HEK293 (cell line): ENCODE data around the gene COL9A3.

ENCODE experiments used
- CTCF ChIA-PET: fragments of 350-600 bp; formaldehyde crosslinking; extraction: SDS; loops from one replicate; lab custom pipeline; 2021; ENCODE audit warnings: antibody characterized with exemption; lab: Yijun Ruan, JAX
- POLR2A ChIA-PET: fragments of 300-600 bp; formaldehyde crosslinking; extraction: SDS; loops from one replicate; lab custom pipeline; 2020; ENCODE audit warnings: antibody characterized with exemption, inconsistent platforms; lab: Yijun Ruan, JAX
- H3K27ac ChIP-seq: fragments of 200-500 bp; sonication (Bioruptor generic); 2 replicates; pipeline ENCODE4 v1.5.1; 2014; ENCODE audit warnings: low read depth, low read length, control low read depth, inconsistent platforms; ENCODE audit errors: extremely low read depth
- H3K36me3 ChIP-seq, 2 experiments: fragments of 200-500 bp in 1 of 2; sonication (Bioruptor generic) in 1 of 2; 1 replicate in 1 of 2; 2 replicates in 1 of 2; pipeline ENCODE4 v1.5.1; 2014 to 2017; ENCODE audit warnings: inconsistent platforms in 2 of 2, low read length in 2 of 2; ENCODE audit not compliant: control insufficient read depth in 2 of 2, insufficient read depth in 1 of 2
- H3K4me1 ChIP-seq: fragments of 200-500 bp; sonication (Bioruptor generic); 2 replicates; pipeline ENCODE4 v1.5.1; 2014; ENCODE audit warnings: mild to moderate bottlenecking, low read length, inconsistent platforms; ENCODE audit not compliant: control insufficient read depth, insufficient read depth
- H3K4me3 ChIP-seq: 2 replicates; pipeline ENCODE4 v1.5.1; 2011; ENCODE audit warnings: low read depth, mild to moderate bottlenecking, control low read depth, low read length, moderate library complexity
- H3K9me3 ChIP-seq: fragments of 200-500 bp; sonication (Bioruptor generic); 2 replicates; pipeline ENCODE4 v1.5.1; 2014; ENCODE audit warnings: low read depth, low read length, inconsistent platforms; ENCODE audit not compliant: control insufficient read depth, insufficient read depth
- BCL11B ChIP-seq: fragments of 450-650 bp; formaldehyde crosslinking; IDR thresholded peaks from 2 replicates; pipeline ENCODE4 v1.5.1; 2016; ENCODE audit warnings: low read depth, missing biosample characterization, missing genetic modification characterization
- GLIS2 ChIP-seq: fragments of 450-650 bp; formaldehyde crosslinking; IDR thresholded peaks from 2 replicates; pipeline ENCODE4 v1.5.1; 2016; ENCODE audit warnings: missing biosample characterization, missing genetic modification characterization
- OSR2 ChIP-seq: fragments of 450-650 bp; formaldehyde crosslinking; IDR thresholded peaks from 2 replicates; pipeline ENCODE4 v1.5.1; 2016; ENCODE audit warnings: missing biosample characterization, missing genetic modification characterization
- SCRT2 ChIP-seq: fragments of 450-650 bp; formaldehyde crosslinking; IDR thresholded peaks from 2 replicates; pipeline ENCODE4 v1.5.1; 2016; ENCODE audit warnings: missing biosample characterization, missing genetic modification characterization
- ZBTB17 ChIP-seq: fragments of 450-650 bp; formaldehyde crosslinking; IDR thresholded peaks from 2 replicates; pipeline ENCODE4 v1.5.1; 2016; ENCODE audit warnings: missing biosample characterization, missing genetic modification characterization
- ZEB2 ChIP-seq: fragments of 450-650 bp; formaldehyde crosslinking; IDR thresholded peaks from 2 replicates; pipeline ENCODE4 v1.5.1; 2016; ENCODE audit warnings: missing biosample characterization, missing genetic modification characterization
- ZIC2 ChIP-seq: fragments of 450-650 bp; formaldehyde crosslinking; IDR thresholded peaks from 2 replicates; pipeline ENCODE4 v1.5.1; 2016; ENCODE audit warnings: missing biosample characterization, missing genetic modification characterization
- ZNF112 ChIP-seq: fragments of 450-650 bp; formaldehyde crosslinking; IDR thresholded peaks from 2 replicates; pipeline ENCODE4 v1.5.0; 2017; ENCODE audit warnings: missing biosample characterization, missing genetic modification characterization
- ZNF140 ChIP-seq: fragments of 450-650 bp; formaldehyde crosslinking; IDR thresholded peaks from 2 replicates; pipeline ENCODE4 v1.5.1; 2016; ENCODE audit warnings: missing biosample characterization, missing genetic modification characterization
- ZNF174 ChIP-seq: fragments of 450-650 bp; formaldehyde crosslinking; IDR thresholded peaks from 2 replicates; pipeline ENCODE4 v1.5.0; 2017; ENCODE audit warnings: missing biosample characterization, mild to moderate bottlenecking, missing genetic modification characterization
- ZNF19 ChIP-seq: fragments of 450-650 bp; formaldehyde crosslinking; IDR thresholded peaks from 2 replicates; pipeline ENCODE4; 2016; ENCODE audit warnings: missing biosample characterization, missing genetic modification characterization, low read depth
- ZNF416 ChIP-seq: fragments of 450-650 bp; formaldehyde crosslinking; IDR thresholded peaks from 2 replicates; pipeline ENCODE4 v1.5.1; 2016; ENCODE audit warnings: missing biosample characterization, missing genetic modification characterization
- ZNF423 ChIP-seq: fragments of 450-650 bp; formaldehyde crosslinking; IDR thresholded peaks from 2 replicates; pipeline ENCODE4 v1.5.1; 2016; ENCODE audit warnings: missing biosample characterization, missing genetic modification characterization
- ZNF433 ChIP-seq: fragments of 450-650 bp; formaldehyde crosslinking; IDR thresholded peaks from 2 replicates; pipeline ENCODE4 v1.5.1; 2016; ENCODE audit warnings: missing biosample characterization, missing genetic modification characterization, low read depth
- ZNF510 ChIP-seq: fragments of 450-650 bp; formaldehyde crosslinking; IDR thresholded peaks from 2 replicates; pipeline ENCODE4 v1.5.1; 2018; ENCODE audit warnings: mild to moderate bottlenecking, missing genetic modification characterization, missing biosample characterization; ENCODE audit not compliant: insufficient replicate concordance
- ZNF529 ChIP-seq: fragments of 450-650 bp; formaldehyde crosslinking; IDR thresholded peaks from 2 replicates; pipeline ENCODE4 v1.5.1; 2017; ENCODE audit warnings: missing genetic modification characterization, missing biosample characterization; ENCODE audit not compliant: insufficient replicate concordance
- ZNF623 ChIP-seq: fragments of 450-650 bp; formaldehyde crosslinking; IDR thresholded peaks from 2 replicates; pipeline ENCODE4 v1.5.1; 2016; ENCODE audit warnings: missing biosample characterization, missing genetic modification characterization
- ZNF629 ChIP-seq: fragments of 450-650 bp; formaldehyde crosslinking; IDR thresholded peaks from 2 replicates; pipeline ENCODE4 v1.5.1; 2017; ENCODE audit warnings: missing biosample characterization, missing genetic modification characterization
- ZNF664 ChIP-seq: fragments of 450-650 bp; formaldehyde crosslinking; IDR thresholded peaks from 2 replicates; pipeline ENCODE4 v1.5.1; 2016; ENCODE audit warnings: missing biosample characterization, missing genetic modification characterization
- ZNF785 ChIP-seq: fragments of 450-650 bp; formaldehyde crosslinking; IDR thresholded peaks from 2 replicates; pipeline ENCODE4 v1.5.1; 2016; ENCODE audit warnings: missing biosample characterization, missing genetic modification characterization
- ZNF837 ChIP-seq: fragments of 450-650 bp; formaldehyde crosslinking; IDR thresholded peaks from 2 replicates; pipeline ENCODE4 v1.5.1; 2016; ENCODE audit warnings: missing biosample characterization, missing genetic modification characterization
- ZSCAN30 ChIP-seq: fragments of 450-650 bp; IDR thresholded peaks from 2 replicates; pipeline ENCODE4 v1.5.1; 2018; ENCODE audit warnings: missing biosample characterization, mild to moderate bottlenecking, missing genetic modification characterization, moderate library complexity
- ZXDB ChIP-seq: fragments of 450-650 bp; formaldehyde crosslinking; IDR thresholded peaks from 2 replicates; pipeline ENCODE4 v1.5.1; 2016; ENCODE audit warnings: missing biosample characterization, missing genetic modification characterization
- TF ChIP-seq, protein P1 (sequence below): fragments of 450-650 bp; formaldehyde crosslinking; IDR thresholded peaks from 2 replicates; pipeline ENCODE4 v1.5.1; 2016; ENCODE audit warnings: missing biosample characterization, missing genetic modification characterization
- TF ChIP-seq, protein P2 (sequence below): fragments of 450-650 bp; formaldehyde crosslinking; IDR thresholded peaks from 2 replicates; pipeline ENCODE4 v1.5.1; 2016; ENCODE audit warnings: missing biosample characterization, missing genetic modification characterization, borderline replicate concordance
- TF ChIP-seq, protein P3 (sequence below): fragments of 450-650 bp; formaldehyde crosslinking; IDR thresholded peaks from 2 replicates; pipeline ENCODE4 v1.5.1; 2017; ENCODE audit warnings: missing biosample characterization, missing genetic modification characterization

The COL9A3 gene

DNA sequence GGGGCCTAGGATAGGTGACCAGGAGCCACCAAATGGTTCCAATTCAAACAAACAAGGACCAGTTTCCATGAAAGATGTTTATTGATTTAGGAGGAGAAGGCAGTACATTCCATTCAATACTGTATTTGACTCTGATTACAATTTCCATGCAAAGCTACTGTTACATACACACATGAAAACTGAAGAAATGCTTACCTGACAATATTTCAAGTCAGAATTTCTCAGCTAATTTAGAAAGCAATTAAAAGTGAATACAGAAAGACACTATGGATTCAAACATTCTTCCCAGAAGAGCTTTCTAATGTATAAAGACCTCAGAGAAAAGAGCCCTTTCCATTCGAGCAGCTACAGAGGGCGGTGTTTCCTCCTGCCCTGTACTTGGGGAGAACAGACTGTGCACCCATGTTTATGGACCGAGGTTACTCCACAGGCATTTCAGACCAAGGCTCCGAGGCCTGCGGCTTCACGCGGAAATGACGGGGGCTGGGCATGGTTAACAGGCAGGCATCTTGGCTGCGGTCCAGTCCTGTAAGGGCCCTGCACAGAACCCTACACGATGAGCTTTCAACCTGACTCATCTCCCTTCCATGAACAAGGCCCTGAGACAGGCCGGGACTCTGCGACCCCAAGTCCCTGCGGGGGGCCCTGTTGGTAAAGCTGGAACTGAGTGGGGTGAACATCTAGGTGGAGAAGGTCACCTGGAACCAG is 70.5 kb downstream of the COL9A3 start (continued):
- 0 out of 2 replicates have a peak, but pooled peaks have one; percentile 13 for TF ChIP-seq ZSCAN30 (tag by site-specific recombination)
- TF ChIP-seq ZNF433 (tag by site-specific recombination) = no peak
- TF ChIP-seq, protein P1, sequence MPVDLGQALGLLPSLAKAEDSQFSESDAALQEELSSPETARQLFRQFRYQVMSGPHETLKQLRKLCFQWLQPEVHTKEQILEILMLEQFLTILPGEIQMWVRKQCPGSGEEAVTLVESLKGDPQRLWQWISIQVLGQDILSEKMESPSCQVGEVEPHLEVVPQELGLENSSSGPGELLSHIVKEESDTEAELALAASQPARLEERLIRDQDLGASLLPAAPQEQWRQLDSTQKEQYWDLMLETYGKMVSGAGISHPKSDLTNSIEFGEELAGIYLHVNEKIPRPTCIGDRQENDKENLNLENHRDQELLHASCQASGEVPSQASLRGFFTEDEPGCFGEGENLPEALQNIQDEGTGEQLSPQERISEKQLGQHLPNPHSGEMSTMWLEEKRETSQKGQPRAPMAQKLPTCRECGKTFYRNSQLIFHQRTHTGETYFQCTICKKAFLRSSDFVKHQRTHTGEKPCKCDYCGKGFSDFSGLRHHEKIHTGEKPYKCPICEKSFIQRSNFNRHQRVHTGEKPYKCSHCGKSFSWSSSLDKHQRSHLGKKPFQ = no peak
- TF ChIP-seq SCRT2 (tag by site-specific recombination) = peak; percentile 92
- no peak for TF ChIP-seq ZNF510 (tag by site-specific recombination)
- TF ChIP-seq ZBTB17 = no peak

DNA sequence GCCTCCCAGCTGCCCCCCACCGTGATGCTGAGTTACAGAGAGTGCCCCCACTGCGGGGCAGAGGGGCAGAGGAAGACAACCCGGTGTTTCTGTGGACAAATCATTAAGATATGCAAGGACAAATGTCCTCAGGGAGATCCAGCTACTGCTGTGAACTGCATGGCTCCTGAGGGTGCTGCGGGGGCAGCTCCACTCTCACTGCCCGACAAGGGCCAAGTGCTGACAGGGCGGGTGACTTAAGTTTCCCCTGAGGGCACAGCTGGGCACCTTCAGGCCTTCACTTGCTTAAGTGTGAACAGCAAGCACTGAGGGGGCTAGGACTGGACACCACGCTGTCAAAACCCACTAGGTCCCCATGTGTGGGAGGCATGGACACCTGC is 71.0 kb downstream of the COL9A3 start:
- Histone ChIP-seq H3K4me3 (no peak overlapping the region), H3K36me3 (peaks cover 6 to 76% of the 10 kb centered on the region in 2 experiments; a peak in 1 of 3 replicates), H3K4me1 (peaks cover 3% of the 10 kb centered on the region; the same call in 1 of the 2 replicates), H3K9me3 (no peaks in the 10 kb centered on the region), H3K27ac (peak overlapping the region; percentile 11; the same call in 1 of the 2 replicates)
- POLR2A ChIA-PET = interaction anchor here (0.6 to 1.6 kb wide), 5 partner anchors 10 to 52 kb away, joined by 3 to 5 read pairs (median 4); partner anchors contain the start of genes GID8 and TCFL5
- CTCF ChIA-PET = interaction anchor here (0.8 to 1.4 kb wide), 6 partner anchors 13 to 89 kb away, joined by 3 to 10 read pairs (median 4); no protein-coding TSS in a partner anchor
- TF ChIP-seq ZIC2 (tag by site-specific recombination) = peak; percentile 100
- no peak for TF ChIP-seq ZNF140
- TF ChIP-seq, protein P2, sequence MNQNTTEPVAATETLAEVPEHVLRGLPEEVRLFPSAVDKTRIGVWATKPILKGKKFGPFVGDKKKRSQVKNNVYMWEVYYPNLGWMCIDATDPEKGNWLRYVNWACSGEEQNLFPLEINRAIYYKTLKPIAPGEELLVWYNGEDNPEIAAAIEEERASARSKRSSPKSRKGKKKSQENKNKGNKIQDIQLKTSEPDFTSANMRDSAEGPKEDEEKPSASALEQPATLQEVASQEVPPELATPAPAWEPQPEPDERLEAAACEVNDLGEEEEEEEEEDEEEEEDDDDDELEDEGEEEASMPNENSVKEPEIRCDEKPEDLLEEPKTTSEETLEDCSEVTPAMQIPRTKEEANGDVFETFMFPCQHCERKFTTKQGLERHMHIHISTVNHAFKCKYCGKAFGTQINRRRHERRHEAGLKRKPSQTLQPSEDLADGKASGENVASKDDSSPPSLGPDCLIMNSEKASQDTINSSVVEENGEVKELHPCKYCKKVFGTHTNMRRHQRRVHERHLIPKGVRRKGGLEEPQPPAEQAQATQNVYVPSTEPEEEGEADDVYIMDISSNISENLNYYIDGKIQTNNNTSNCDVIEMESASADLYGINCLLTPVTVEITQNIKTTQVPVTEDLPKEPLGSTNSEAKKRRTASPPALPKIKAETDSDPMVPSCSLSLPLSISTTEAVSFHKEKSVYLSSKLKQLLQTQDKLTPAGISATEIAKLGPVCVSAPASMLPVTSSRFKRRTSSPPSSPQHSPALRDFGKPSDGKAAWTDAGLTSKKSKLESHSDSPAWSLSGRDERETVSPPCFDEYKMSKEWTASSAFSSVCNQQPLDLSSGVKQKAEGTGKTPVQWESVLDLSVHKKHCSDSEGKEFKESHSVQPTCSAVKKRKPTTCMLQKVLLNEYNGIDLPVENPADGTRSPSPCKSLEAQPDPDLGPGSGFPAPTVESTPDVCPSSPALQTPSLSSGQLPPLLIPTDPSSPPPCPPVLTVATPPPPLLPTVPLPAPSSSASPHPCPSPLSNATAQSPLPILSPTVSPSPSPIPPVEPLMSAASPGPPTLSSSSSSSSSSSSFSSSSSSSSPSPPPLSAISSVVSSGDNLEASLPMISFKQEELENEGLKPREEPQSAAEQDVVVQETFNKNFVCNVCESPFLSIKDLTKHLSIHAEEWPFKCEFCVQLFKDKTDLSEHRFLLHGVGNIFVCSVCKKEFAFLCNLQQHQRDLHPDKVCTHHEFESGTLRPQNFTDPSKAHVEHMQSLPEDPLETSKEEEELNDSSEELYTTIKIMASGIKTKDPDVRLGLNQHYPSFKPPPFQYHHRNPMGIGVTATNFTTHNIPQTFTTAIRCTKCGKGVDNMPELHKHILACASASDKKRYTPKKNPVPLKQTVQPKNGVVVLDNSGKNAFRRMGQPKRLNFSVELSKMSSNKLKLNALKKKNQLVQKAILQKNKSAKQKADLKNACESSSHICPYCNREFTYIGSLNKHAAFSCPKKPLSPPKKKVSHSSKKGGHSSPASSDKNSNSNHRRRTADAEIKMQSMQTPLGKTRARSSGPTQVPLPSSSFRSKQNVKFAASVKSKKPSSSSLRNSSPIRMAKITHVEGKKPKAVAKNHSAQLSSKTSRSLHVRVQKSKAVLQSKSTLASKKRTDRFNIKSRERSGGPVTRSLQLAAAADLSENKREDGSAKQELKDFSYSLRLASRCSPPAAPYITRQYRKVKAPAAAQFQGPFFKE = no peak
- no peak for TF ChIP-seq ZNF529
- no peak for TF ChIP-seq ZNF623
- TF ChIP-seq GLIS2 (tag by site-specific recombination) = no peak
- TF ChIP-seq OSR2 = peak; percentile 79
- TF ChIP-seq ZNF629 = peak; percentile 6; the same call in 1 of the 2 replicates
- TF ChIP-seq ZEB2 = 0 out of 2 replicates have a peak, but pooled peaks have one; percentile 4
- 0 out of 2 replicates have a peak, but pooled peaks have one; percentile 33 for TF ChIP-seq ZNF423 (tag by site-specific recombination)
- TF ChIP-seq ZNF112 (tag by site-specific recombination) = no peak
- TF ChIP-seq, protein P3, sequence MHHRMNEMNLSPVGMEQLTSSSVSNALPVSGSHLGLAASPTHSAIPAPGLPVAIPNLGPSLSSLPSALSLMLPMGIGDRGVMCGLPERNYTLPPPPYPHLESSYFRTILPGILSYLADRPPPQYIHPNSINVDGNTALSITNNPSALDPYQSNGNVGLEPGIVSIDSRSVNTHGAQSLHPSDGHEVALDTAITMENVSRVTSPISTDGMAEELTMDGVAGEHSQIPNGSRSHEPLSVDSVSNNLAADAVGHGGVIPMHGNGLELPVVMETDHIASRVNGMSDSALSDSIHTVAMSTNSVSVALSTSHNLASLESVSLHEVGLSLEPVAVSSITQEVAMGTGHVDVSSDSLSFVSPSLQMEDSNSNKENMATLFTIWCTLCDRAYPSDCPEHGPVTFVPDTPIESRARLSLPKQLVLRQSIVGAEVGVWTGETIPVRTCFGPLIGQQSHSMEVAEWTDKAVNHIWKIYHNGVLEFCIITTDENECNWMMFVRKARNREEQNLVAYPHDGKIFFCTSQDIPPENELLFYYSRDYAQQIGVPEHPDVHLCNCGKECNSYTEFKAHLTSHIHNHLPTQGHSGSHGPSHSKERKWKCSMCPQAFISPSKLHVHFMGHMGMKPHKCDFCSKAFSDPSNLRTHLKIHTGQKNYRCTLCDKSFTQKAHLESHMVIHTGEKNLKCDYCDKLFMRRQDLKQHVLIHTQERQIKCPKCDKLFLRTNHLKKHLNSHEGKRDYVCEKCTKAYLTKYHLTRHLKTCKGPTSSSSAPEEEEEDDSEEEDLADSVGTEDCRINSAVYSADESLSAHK (tag by site-specific recombination) = no peak
- no peak for TF ChIP-seq BCL11B (tag by site-specific recombination)
- no peak for TF ChIP-seq ZNF174
- TF ChIP-seq ZNF416 (tag by site-specific recombination) = no peak
- no peak for TF ChIP-seq ZNF664 (tag by site-specific recombination)
- no peak for TF ChIP-seq ZNF19 (tag by site-specific recombination)
- no peak for TF ChIP-seq ZNF785 (tag by site-specific recombination)
- no peak for TF ChIP-seq ZXDB (tag by site-specific recombination)
- TF ChIP-seq ZNF837 = no peak
